Measurements from ENCODE around the gene ZNF334.

The ZNF334 gene

GRCh38 chr20:46523108-46523507 is 9.7 kb upstream of the ZNF334 start:
- Mint-ChIP-seq H3K36me3 (ENCODE audit: low read depth) (no peaks in the 10 kb centered on the region), H3K4me3 (no peak overlapping the region)
- TF ChIP-seq CTCF (IDR thresholded peaks at IDR 0.05), result no peak

GRCh38 chr20:46520976-46521579 is 7.7 kb upstream of the ZNF334 start:
- Mint-ChIP-seq H3K4me1 (no peaks in the 10 kb centered on the region), H3K27ac (no peak overlapping the region), H3K4me3 (no peak overlapping the region), H3K27me3 (ENCODE audit: low read depth, poor library complexity) (peaks cover 50% of the 10 kb centered on the region), H3K9me3 (peaks cover 7% of the 10 kb centered on the region), H3K36me3 (ENCODE audit: low read depth) (no peaks in the 10 kb centered on the region)
- TF ChIP-seq CTCF (IDR thresholded peaks at IDR 0.05), result peak; percentile 61
- DNase-seq, result peak; percentile 42

More at GRCh38 chr20:46523108-46523507, 9.7 kb upstream of the ZNF334 start:
- H3K4me1 Mint-ChIP-seq, result no peaks in the 10 kb centered on the region
- H3K9me3 Mint-ChIP-seq, result no peaks in the 10 kb centered on the region
- no peak for DNase-seq
- H3K27ac Mint-ChIP-seq, result no peak overlapping the region
- peaks cover 48% of the 10 kb centered on the region for H3K27me3 Mint-ChIP-seq (ENCODE audit: low read depth, poor library complexity)

- peaks cover 54% of the 10 kb centered on the region for H3K27me3 Mint-ChIP-seq (ENCODE audit: low read depth, poor library complexity)
- H3K36me3 Mint-ChIP-seq (ENCODE audit: low read depth), result no peaks in the 10 kb centered on the region
- DNase-seq, result no peak
- no peak overlapping the region for H3K27ac Mint-ChIP-seq
- H3K9me3 Mint-ChIP-seq, result peaks cover 7% of the 10 kb centered on the region
- H3K4me3 Mint-ChIP-seq, result no peak overlapping the region
- TF ChIP-seq CTCF (IDR thresholded peaks at IDR 0.05), result no peak
- no peaks in the 10 kb centered on the region for H3K4me1 Mint-ChIP-seq
Measured at GRCh38 chr20:46520540-46520939, 7.2 kb upstream of the ZNF334 start.

- peaks cover 9% of the 10 kb centered on the region for H3K9me3 Mint-ChIP-seq
- no peak overlapping the region for H3K4me3 Mint-ChIP-seq
- no peaks in the 10 kb centered on the region for H3K36me3 Mint-ChIP-seq (ENCODE audit: low read depth)
- H3K27me3 Mint-ChIP-seq (ENCODE audit: low read depth, poor library complexity), result peaks cover 57% of the 10 kb centered on the region
- TF ChIP-seq CTCF (IDR thresholded peaks at IDR 0.05), result no peak
- no peak for DNase-seq
- H3K4me1 Mint-ChIP-seq, result no peaks in the 10 kb centered on the region
- no peak overlapping the region for H3K27ac Mint-ChIP-seq
Measured at GRCh38 chr20:46519471-46520068, 6.2 kb upstream of the ZNF334 start.

- Mint-ChIP-seq H3K36me3 (ENCODE audit: low read depth) (peaks cover 84% of the 10 kb centered on the region), H3K4me1 (peaks cover 10% of the 10 kb centered on the region), H3K27me3 (ENCODE audit: low read depth, poor library complexity) (peaks cover 3% of the 10 kb centered on the region), H3K27ac (no peak overlapping the region), H3K4me3 (peak overlapping the region; percentile 7), H3K9me3 (peaks cover 85% of the 10 kb centered on the region)
- no peak for DNase-seq
- TF ChIP-seq CTCF (IDR thresholded peaks at IDR 0.05), result no peak
Measured at GRCh38 chr20:46509523-46509922, 3.8 kb downstream of the ZNF334 start.

Measured in nephron progenitor cell (in vitro differentiated cells).